ENCODE data around the gene RNF114. TPM values are rescaled to one million over a fixed set of nuclear protein-coding genes. Genes with fewer than 3 reads are reported as not detected.

Gene RNF114, protein sequence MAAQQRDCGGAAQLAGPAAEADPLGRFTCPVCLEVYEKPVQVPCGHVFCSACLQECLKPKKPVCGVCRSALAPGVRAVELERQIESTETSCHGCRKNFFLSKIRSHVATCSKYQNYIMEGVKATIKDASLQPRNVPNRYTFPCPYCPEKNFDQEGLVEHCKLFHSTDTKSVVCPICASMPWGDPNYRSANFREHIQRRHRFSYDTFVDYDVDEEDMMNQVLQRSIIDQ
- 54.9 and 61.2 TPM in 2 replicates for total RNA-seq

GRCh38 chr20:49936153-49937026 lies at the start of gene RNF114:
RNF114 (plus strand) TSS chr20:49936397; CDS start chr20:49936413, 16 bp downstream.

GRCh38 chr20:49915380-49916145 lies 20.6 kb upstream of the RNF114 start, which contains the start of gene SPATA2:
SPATA2 (minus strand) TSS chr20:49915529; CDS start chr20:49908490, 7,039 bp downstream.

GRCh38 chr20:49982346-49983122 lies 46.3 kb downstream of the RNF114 start, which contains the start of gene SNAI1:
SNAI1 (plus strand) TSS chr20:49982980; CDS start chr20:49983060, 80 bp downstream.

Other genes with a start within 250 kb of the RNF114 start
- gene B4GALT5, start 222.5 kb upstream of the RNF114 start, total RNA-seq: 14.7 and 19.8 TPM in 2 replicates
- 8.6 and 9.3 TPM in 2 replicates for gene SLC9A8, start 123.6 kb upstream of the RNF114 start, total RNA-seq
- gene SPATA2, start 20.9 kb upstream of the RNF114 start, total RNA-seq: 1.1 and 1.2 TPM in 2 replicates
- gene SNAI1, start 46.6 kb downstream of the RNF114 start, total RNA-seq: 0.68 and 0.79 TPM in 2 replicates
- gene UBE2V1, start 176.8 kb downstream of the RNF114 start, total RNA-seq: 35.0 and 58.1 TPM in 2 replicates
- 12.2 and 12.6 TPM in 2 replicates for gene PEDS1, start 217.3 kb downstream of the RNF114 start, total RNA-seq

All from aortic smooth muscle cell (primary cell).